Measurements from ENCODE around the gene EPG5.
"Not testable (repeated sequence)": the region's sequence is repeated elsewhere in the genome, so short reads cannot be mapped to it uniquely, and the experiment has no call there.

The EPG5 gene

GRCh38 chr18:45837283-45838070, 129.7 kb downstream of the EPG5 start:
- no peak for TF ChIP-seq ZNF274 (IDR thresholded peaks at IDR 0.05; ENCODE audit: low read depth, low read length)
- H3K4me3 ChIP-seq (ENCODE audit: low read length): no peak overlapping the region

- TF ChIP-seq ZNF274 (IDR thresholded peaks at IDR 0.05; ENCODE audit: low read depth, low read length): no peak
- H3K4me3 ChIP-seq (ENCODE audit: low read length): no peak overlapping the region
Measured at GRCh38 chr18:45836242-45837205, 130.6 kb downstream of the EPG5 start.

- TF ChIP-seq ZNF274 (IDR thresholded peaks at IDR 0.05; ENCODE audit: low read depth, low read length): no peak
- H3K4me3 ChIP-seq (ENCODE audit: low read length): no peak overlapping the region
Measured at GRCh38 chr18:45835057-45835636, 132.0 kb downstream of the EPG5 start.

- H3K4me3 ChIP-seq (ENCODE audit: low read length): no peak overlapping the region
- no peak for TF ChIP-seq ZNF274 (IDR thresholded peaks at IDR 0.05; ENCODE audit: low read depth, low read length)
Measured at GRCh38 chr18:45834306-45834705, 132.8 kb downstream of the EPG5 start.

GRCh38 chr18:45833846-45834245, 133.3 kb downstream of the EPG5 start:
- H3K4me3 ChIP-seq (ENCODE audit: low read length): no peak overlapping the region
- TF ChIP-seq ZNF274 (IDR thresholded peaks at IDR 0.05; ENCODE audit: low read depth, low read length): no peak

- no peak overlapping the region for H3K4me3 ChIP-seq (ENCODE audit: low read length)
- no peak for TF ChIP-seq ZNF274 (IDR thresholded peaks at IDR 0.05; ENCODE audit: low read depth, low read length)
Measured at GRCh38 chr18:45830917-45831316, 136.2 kb downstream of the EPG5 start.

- H3K4me3 ChIP-seq (ENCODE audit: low read length): no peak overlapping the region
- no peak for TF ChIP-seq ZNF274 (IDR thresholded peaks at IDR 0.05; ENCODE audit: low read depth, low read length)
Measured at GRCh38 chr18:45829855-45830254, 137.3 kb downstream of the EPG5 start.

GRCh38 chr18:45828917-45829811, 138.0 kb downstream of the EPG5 start:
- no peak overlapping the region for H3K4me3 ChIP-seq (ENCODE audit: low read length)
- TF ChIP-seq ZNF274 (IDR thresholded peaks at IDR 0.05; ENCODE audit: low read depth, low read length): no peak

- H3K4me3 ChIP-seq (ENCODE audit: low read length): not testable (repeated sequence)
Measured at GRCh38 chr18:45826716-45827115, 140.4 kb downstream of the EPG5 start.

GRCh38 chr18:45826084-45826483, 141.0 kb downstream of the EPG5 start:
- no peak for TF ChIP-seq ZNF274 (IDR thresholded peaks at IDR 0.05; ENCODE audit: low read depth, low read length)
- no peak overlapping the region for H3K4me3 ChIP-seq (ENCODE audit: low read length)

- no peak within 1 kb of the TSS for H3K4me3 ChIP-seq (ENCODE audit: low read length)
- no peak for TF ChIP-seq ZNF274 (IDR thresholded peaks at IDR 0.05; ENCODE audit: low read depth, low read length)
Measured at GRCh38 chr18:45825258-45826044, 141.7 kb downstream of the EPG5 start, which contains the start of gene SIGLEC15. TSS of gene SIGLEC15 (plus strand) at chr18:45825675. CDS start at chr18:45825729, 54 bp downstream.

- no peak for TF ChIP-seq ZNF274 (IDR thresholded peaks at IDR 0.05; ENCODE audit: low read depth, low read length)
- no peak overlapping the region for H3K4me3 ChIP-seq (ENCODE audit: low read length)
Measured at GRCh38 chr18:45821711-45822110, 145.4 kb downstream of the EPG5 start.

GRCh38 chr18:45821026-45821425, 146.1 kb downstream of the EPG5 start:
- H3K4me3 ChIP-seq (ENCODE audit: low read length): no peak overlapping the region
- TF ChIP-seq ZNF274 (IDR thresholded peaks at IDR 0.05; ENCODE audit: low read depth, low read length): no peak
